ENCODE results near the gene CHAT.
A peak's percentile ranks its signal among the peaks of the same experiment; 100 is the strongest.

The CHAT gene

GRCh38 chr10:49612513-49613164 lies 1.2 kb upstream of the CHAT start:
- peak; percentile 50 for DNase-seq

GRCh38 chr10:49613165-49613881 lies 514 bp upstream of the CHAT start:
- peak; percentile 24 for DNase-seq

GRCh38 chr10:49614242-49615198 lies 683 bp downstream of the CHAT start:
- DNase-seq: peak; percentile 55

- peak; percentile 28 for DNase-seq
Observed at GRCh38 chr10:49615213-49615612, 1.4 kb downstream of the CHAT start.

- peak; percentile 41 for DNase-seq
Observed at GRCh38 chr10:49615721-49616120, 1.9 kb downstream of the CHAT start.

- DNase-seq: peak; percentile 39
Observed at GRCh38 chr10:49616421-49617101, 2.7 kb downstream of the CHAT start.

GRCh38 chr10:49617121-49618020 lies 3.5 kb downstream of the CHAT start:
- peak; percentile 37 for DNase-seq

GRCh38 chr10:49618821-49619220 lies 5.0 kb downstream of the CHAT start:
- DNase-seq: no peak

- peak; percentile 17 for DNase-seq
Observed at GRCh38 chr10:49619613-49620012, 5.8 kb downstream of the CHAT start.

- peak; percentile 50 for DNase-seq
Observed at GRCh38 chr10:49620286-49620810, 6.5 kb downstream of the CHAT start.

GRCh38 chr10:49620841-49621378 lies 7.1 kb downstream of the CHAT start:
- peak; percentile 42 for DNase-seq

GRCh38 chr10:49621561-49621960 lies 7.7 kb downstream of the CHAT start:
- peak; percentile 39 for DNase-seq

- DNase-seq: peak; percentile 51
Observed at GRCh38 chr10:49622426-49623425, 8.9 kb downstream of the CHAT start.

GRCh38 chr10:49624629-49625028 lies 10.8 kb downstream of the CHAT start:
- DNase-seq: no peak

- DNase-seq: peak; percentile 39
Observed at GRCh38 chr10:49625411-49625810, 11.6 kb downstream of the CHAT start.

- no peak for DNase-seq
Observed at GRCh38 chr10:49627038-49627437, 13.2 kb downstream of the CHAT start.

- DNase-seq: peak; percentile 39
Observed at GRCh38 chr10:49627644-49628247, 13.9 kb downstream of the CHAT start.

GRCh38 chr10:49628599-49628998 lies 14.8 kb downstream of the CHAT start:
- DNase-seq: peak; percentile 44

GRCh38 chr10:49629431-49629881 lies 15.6 kb downstream of the CHAT start:
- no peak for DNase-seq
